CD14-positive monocyte (primary cell): ENCODE data around the gene YOD1. TPM values are rescaled to one million over a fixed set of nuclear protein-coding genes. Genes with fewer than 3 reads are reported as not detected.

Source experiments
- DNase-seq, 3 donors: peaks; one replicate each; pipeline ENCODE4 v3.0.0-alpha.2; 2011 to 2022
- H2AFZ ChIP-seq: 2 replicates; pipeline ENCODE4 v1.6.0; 2012; ENCODE audit warnings: mild to moderate bottlenecking, low read depth, low read length, inconsistent platforms; ENCODE audit not compliant: insufficient read depth, poor library complexity, severe bottlenecking
- H3K27ac ChIP-seq, 2 donors: 1 replicate in 1 of 2; 2 replicates in 1 of 2; pipeline ENCODE4 v1.5.1; 2012 to 2013; ENCODE audit warnings: low read length in 2 of 2, control low read depth in 1 of 2, inconsistent platforms in 1 of 2, low read depth in 1 of 2, mild to moderate bottlenecking in 1 of 2
- H3K27me3 ChIP-seq, 2 donors: one replicate each; pipeline versions ENCODE4 v1.6.0 to v1.6.1; 2011 to 2013; ENCODE audit warnings: low read length in 2 of 2; ENCODE audit not compliant: control insufficient read depth in 2 of 2, insufficient read depth in 2 of 2
- H3K36me3 ChIP-seq, 2 donors: replicated peaks in 1 of 2; 1 replicate in 1 of 2; 2 replicates in 1 of 2; pipeline versions ENCODE4 v1.5.1 to v1.6.1; 2012 to 2013; ENCODE audit warnings: low read length in 2 of 2, control low read depth in 1 of 2, inconsistent platforms in 1 of 2, mild to moderate bottlenecking in 1 of 2; ENCODE audit not compliant: insufficient read depth in 2 of 2, control insufficient read depth in 1 of 2
- H3K4me1 ChIP-seq, 2 donors: 1 replicate in 1 of 2; 2 replicates in 1 of 2; pipeline versions ENCODE4 v1.5.1 to v1.6.1; 2012 to 2013; ENCODE audit warnings: low read length in 2 of 2, control low read depth in 1 of 2, inconsistent platforms in 1 of 2, mild to moderate bottlenecking in 1 of 2, moderate library complexity in 1 of 2; ENCODE audit not compliant: insufficient read depth in 2 of 2, control insufficient read depth in 1 of 2
- H3K4me2 ChIP-seq: replicated peaks from 2 replicates; pipeline ENCODE3; 2012; ENCODE audit warnings: low read length, moderate library complexity, mild to moderate bottlenecking; ENCODE audit not compliant: poor library complexity, severe bottlenecking; ENCODE audit errors: extremely low read depth
- H3K4me3 ChIP-seq, 3 experiments: fragments of 200-600 bp in 1 of 3; sonication (generic) in 1 of 3; replicated peaks in 1 of 3; 1 replicate in 2 of 3; 2 replicates in 1 of 3; pipeline ENCODE4 v1.5.1; 2011 to 2013; ENCODE audit warnings: low read length in 3 of 3, mild to moderate bottlenecking in 3 of 3, control low read depth in 2 of 3, low read depth in 2 of 3, inconsistent platforms in 1 of 3, moderate library complexity in 1 of 3
- H3K79me2 ChIP-seq: 2 replicates; pipeline ENCODE4 v1.6.0; 2012; ENCODE audit warnings: mild to moderate bottlenecking, control low read depth, inconsistent platforms, low read length, moderate library complexity; ENCODE audit not compliant: insufficient read depth
- H3K9ac ChIP-seq: 2 replicates; pipeline ENCODE4 v1.6.0; 2017; ENCODE audit warnings: low read length, mild to moderate bottlenecking; ENCODE audit not compliant: insufficient read depth, poor library complexity, severe bottlenecking
- H3K9me3 ChIP-seq, 2 donors: replicated peaks in 1 of 2; 1 replicate in 1 of 2; 2 replicates in 1 of 2; pipeline versions ENCODE4 v1.5.1 to v1.6.1; 2012 to 2013; ENCODE audit warnings: low read length in 2 of 2, control low read depth in 1 of 2; ENCODE audit not compliant: control insufficient read depth in 1 of 2, insufficient read depth in 1 of 2
- H4K20me1 ChIP-seq: 2 replicates; pipeline ENCODE4 v1.6.0; 2012; ENCODE audit warnings: mild to moderate bottlenecking, low read length, control low read depth, moderate library complexity; ENCODE audit not compliant: insufficient read depth
- H3K27ac Mint-ChIP-seq, 7 donors: one replicate each; pipeline ENCODE4 v1.8.0; 2020; ENCODE audit warnings: mild to moderate bottlenecking in 7 of 7, mixed read lengths in 7 of 7, moderate library complexity in 6 of 7, inconsistent platforms in 2 of 7
- H3K27me3 Mint-ChIP-seq, 3 donors: one replicate each; pipeline ENCODE4 v1.8.0; 2021 to 2022; ENCODE audit warnings: low read depth in 3 of 3, mild to moderate bottlenecking in 3 of 3, mixed read lengths in 3 of 3, moderate library complexity in 3 of 3, inconsistent platforms in 1 of 3
- H3K36me3 Mint-ChIP-seq, 2 donors: one replicate each; pipeline ENCODE4 v1.8.0; 2020; ENCODE audit warnings: mixed read lengths in 2 of 2, inconsistent platforms in 1 of 2, mild to moderate bottlenecking in 1 of 2
- H3K4me1 Mint-ChIP-seq: one replicate; pipeline ENCODE4 v1.8.0; 2020; ENCODE audit warnings: mild to moderate bottlenecking, mixed read lengths
- H3K4me3 Mint-ChIP-seq, 2 donors: one replicate each; pipeline ENCODE4 v1.8.0; 2020; ENCODE audit warnings: mild to moderate bottlenecking in 2 of 2, mixed read lengths in 2 of 2, moderate library complexity in 1 of 2
- H3K9me3 Mint-ChIP-seq, 7 donors: one replicate each; pipeline ENCODE4 v1.8.0; 2020 to 2022; ENCODE audit warnings: mixed read lengths in 7 of 7, mild to moderate bottlenecking in 6 of 7, moderate library complexity in 6 of 7, inconsistent platforms in 2 of 7
- CTCF ChIP-seq: fragments of 200-600 bp; IDR thresholded peaks from one replicate; pipeline ENCODE4 v1.8.0; 2022; ENCODE audit warnings: antibody characterized with exemption, mild to moderate bottlenecking
- WGBS: methylation state at CpG from one replicate; pipeline ENCODE4 v1.1.5; 2013; ENCODE audit warnings: missing lambda C conversion rate; ENCODE audit not compliant: insufficient coverage; 5-methylcytosine and 5-hydroxymethylcytosine counted together
- intact Hi-C, 2 donors: fragments of 100-400 bp; cut with micrococcal nuclease; formaldehyde crosslinking; loops; one replicate each; pipeline versions ENCODE4 v1.15.0 to v1.15.1; 2023
- polyA plus RNA-seq, 3 donors: library from polyadenylated mRNA; depleted of rRNA in 1 of 3; unstranded in 2 of 3; stranded (reverse) in 1 of 3; fragments of 300-500 nt in 2 of 3; fragments of >200 nt in 1 of 3; fragmentation: Illumina TruSeq in 2 of 3; gene quantifications; 1 replicate in 2 of 3; 2 replicates in 1 of 3; pipeline ENCODE4 v1.2.3, GENCODE V29; 2012 to 2021

YOD1 gene
- polyA plus RNA-seq, 3 donors, result 1.6 to 8.2 (median 1.7) TPM

- peak; percentile 82 for TF ChIP-seq CTCF
- Histone ChIP-seq H3K27me3 (no peaks in the 10 kb centered on the region), H3K79me2 (no peaks in the 10 kb centered on the region), H2AFZ (no peak overlapping the region), H3K9ac (no peak overlapping the region), H3K27ac (no peak overlapping the region), H3K36me3 (no peaks in the 10 kb centered on the region), H3K4me1 (no peaks in the 10 kb centered on the region), H3K4me3 (no peak overlapping the region), H3K4me2 (no peak overlapping the region), H3K9me3 (no peaks in the 10 kb centered on the region), H4K20me1 (no peaks in the 10 kb centered on the region)
- intact Hi-C loops, result no loop called here
- 29% methylated on average over 5 of the region's 9 CpGs for WGBS
- Mint-ChIP-seq H3K4me3 (peak overlapping the region; percentile 47 to 69), H3K4me1 (peaks cover 2% of the 10 kb centered on the region), H3K9me3 (peaks cover 0 to 3% (median 0%) of the 10 kb centered on the region in 7 donors), H3K27me3 (peaks cover 2 to 12% (median 4%) of the 10 kb centered on the region in 3 donors), H3K27ac (no peak overlapping the region), H3K36me3 (no peaks in the 10 kb centered on the region)
- peak; percentile 27 to 50 (median 32) for DNase-seq
These were observed 45.8 kb downstream of the YOD1 start for GRCh38 chr1:207004931-207005830.

GRCh38 chr1:207003210-207003609 lies 47.8 kb downstream of the YOD1 start:
- no peak overlapping the region for H3K9ac ChIP-seq
- H3K27me3 ChIP-seq, result no peaks in the 10 kb centered on the region
- no peak for TF ChIP-seq CTCF
- no peaks in the 10 kb centered on the region for H3K4me1 ChIP-seq
- Mint-ChIP-seq H3K4me1 (peaks cover 2% of the 10 kb centered on the region), H3K4me3 (no peak overlapping the region), H3K27me3 (peaks cover 2 to 9% (median 4%) of the 10 kb centered on the region in 3 donors), H3K9me3 (peaks cover 0 to 3% (median 0%) of the 10 kb centered on the region in 7 donors), H3K36me3 (no peaks in the 10 kb centered on the region), H3K27ac (no peak overlapping the region)
- no peaks in the 10 kb centered on the region for H4K20me1 ChIP-seq
- no peak for DNase-seq
- WGBS, result 100% methylated on average over 4 of the region's 4 CpGs
- no peak overlapping the region for H3K4me3 ChIP-seq
- no peaks in the 10 kb centered on the region for H3K36me3 ChIP-seq
- H3K4me2 ChIP-seq, result no peak overlapping the region
- no peaks in the 10 kb centered on the region for H3K9me3 ChIP-seq
- H2AFZ ChIP-seq, result no peak overlapping the region
- intact Hi-C loops, result no loop called here
- no peaks in the 10 kb centered on the region for H3K79me2 ChIP-seq
- H3K27ac ChIP-seq, result no peak overlapping the region
